Keratinocyte (primary cell): ENCODE measurements around the gene GOPC. TPM values are rescaled to one million over a fixed set of nuclear protein-coding genes. Genes with fewer than 3 reads are reported as not detected.

Experiments
- DNase-seq: peaks from one replicate; pipeline ENCODE4 v3.0.0-alpha.2; 2011; ENCODE audit warnings: low read depth, missing footprints, low spot score
- FAIRE-seq: peaks from 2 replicates; lab custom pipeline; 2011; peaks lifted over from hg19 to GRCh38; lab: Jason Lieb, UNC
- H2AFZ ChIP-seq: 2 replicates; pipeline ENCODE4 v1.6.0; 2012; ENCODE audit warnings: low read length, control low read depth, inconsistent platforms; ENCODE audit not compliant: control insufficient read depth
- H3K27ac ChIP-seq: 2 replicates; pipeline ENCODE4 v1.5.1; 2011; ENCODE audit warnings: low read length; ENCODE audit not compliant: control insufficient read depth, insufficient read depth
- H3K27me3 ChIP-seq: 3 replicates; pipeline ENCODE4 v1.6.0; 2011; ENCODE audit warnings: low read length; ENCODE audit not compliant: control insufficient read depth, insufficient read depth; ENCODE audit errors: extremely low read depth
- H3K36me3 ChIP-seq, 2 experiments: 2 replicates in 1 of 2; 3 replicates in 1 of 2; pipeline ENCODE4 v1.5.1; 2011; ENCODE audit warnings: low read length in 2 of 2, mild to moderate bottlenecking in 1 of 2; ENCODE audit not compliant: control insufficient read depth in 2 of 2, insufficient read depth in 2 of 2; ENCODE audit errors: extremely low read depth in 1 of 2
- H3K4me1 ChIP-seq: 3 replicates; pipeline ENCODE4 v1.5.1; 2011; ENCODE audit warnings: low read length; ENCODE audit not compliant: control insufficient read depth, insufficient read depth; ENCODE audit errors: extremely low read depth
- H3K4me2 ChIP-seq: 3 replicates; pipeline ENCODE4 v1.6.0; 2011; ENCODE audit warnings: low read depth, low read length; ENCODE audit not compliant: control insufficient read depth, insufficient read depth; ENCODE audit errors: extremely low read depth
- H3K4me3 ChIP-seq, 3 experiments: fragments of 200-600 bp in 1 of 3; sonication (generic) in 1 of 3; 2 replicates in 2 of 3; 3 replicates in 1 of 3; pipeline ENCODE4 v1.5.1; 2011 to 2016; ENCODE audit warnings: low read length in 3 of 3, mild to moderate bottlenecking in 3 of 3, control low read depth in 2 of 3, inconsistent platforms in 1 of 3, low read depth in 1 of 3, mixed read lengths in 1 of 3, mixed run types in 1 of 3, moderate library complexity in 1 of 3; ENCODE audit not compliant: control insufficient read depth in 2 of 3, insufficient read depth in 2 of 3; ENCODE audit errors: extremely low read depth in 1 of 3
- H3K79me2 ChIP-seq: 2 replicates; pipeline ENCODE4 v1.6.0; 2012; ENCODE audit warnings: low read length; ENCODE audit not compliant: control insufficient read depth, insufficient read depth
- H3K9ac ChIP-seq: 3 replicates; pipeline ENCODE4 v1.6.0; 2011; ENCODE audit warnings: low read length; ENCODE audit not compliant: control insufficient read depth, insufficient read depth; ENCODE audit errors: extremely low read depth
- H3K9me1 ChIP-seq: 3 replicates; pipeline ENCODE4 v1.6.0; 2011; ENCODE audit warnings: low read length; ENCODE audit not compliant: control insufficient read depth, insufficient read depth; ENCODE audit errors: extremely low read depth
- H3K9me3 ChIP-seq: 2 replicates; pipeline ENCODE4 v1.5.1; 2012; ENCODE audit warnings: low read depth, low read length; ENCODE audit not compliant: control insufficient read depth
- H4K20me1 ChIP-seq: 3 replicates; pipeline ENCODE4 v1.6.0; 2011; ENCODE audit warnings: low read length; ENCODE audit not compliant: control insufficient read depth, insufficient read depth; ENCODE audit errors: extremely low read depth
- CTCF ChIP-seq, 3 experiments: IDR thresholded peaks in 1 of 3; conservative IDR thresholded peaks in 1 of 3; optimal IDR thresholded peaks in 1 of 3; 2 replicates in 2 of 3; 3 replicates in 1 of 3; pipeline versions ENCODE3 to v1.5.1; 2011; ENCODE audit warnings: low read length in 3 of 3, mild to moderate bottlenecking in 3 of 3, moderate library complexity in 2 of 3, control low read depth in 1 of 3, inconsistent platforms in 1 of 3; ENCODE audit not compliant: insufficient read depth in 2 of 3; ENCODE audit errors: extremely low read depth in 1 of 3
- EZH2 ChIP-seq: IDR thresholded peaks from one replicate; pipeline ENCODE4 v1.6.1; 2012; ENCODE audit warnings: inconsistent platforms, mild to moderate bottlenecking, low read length, moderate library complexity
- dilution Hi-C: fragments of 300-500 bp; cut with MboI; formaldehyde crosslinking; loops from one replicate; pipeline ENCODE4 v1.7.0; 2020; ENCODE audit warnings: low sequenced_read_pairs; ENCODE audit not compliant: extremely low pct_ligation_motif_present
- polyA plus RNA-seq, 5 experiments: library from polyadenylated mRNA; depleted of rRNA in 3 of 5; stranded (reverse) in 3 of 5; stranded (forward) in 1 of 5; unstranded in 1 of 5; fragments of >200 nt; gene quantifications; 1 replicate in 1 of 5; 2 replicates in 3 of 5; 3 replicates in 1 of 5; pipeline versions ENCODE4 v1.2.1 to v1.2.3, GENCODE V29; 2011 to 2012; ENCODE audit warnings: missing spikeins in 2 of 5, low read depth in 1 of 5, low replicate concordance in 1 of 5

Gene GOPC
- polyA plus RNA-seq, 1 donor (not counting 4 experiments of a cell fraction or from before 2014, with no cell fraction given), result 33.9 TPM

- Histone ChIP-seq H3K36me3 (peaks cover 3 to 5% of the 10 kb centered on the region in 2 experiments), H3K27me3 (no peaks in the 10 kb centered on the region), H3K9me1 (no peaks in the 10 kb centered on the region), H3K27ac (no peak overlapping the region), H3K9ac (no peak overlapping the region), H2AFZ (no peak overlapping the region), H3K4me1 (no peaks in the 10 kb centered on the region), H4K20me1 (no peaks in the 10 kb centered on the region), H3K79me2 (peaks cover 59% of the 10 kb centered on the region), H3K4me3 (no peak overlapping the region), H3K9me3 (no peaks in the 10 kb centered on the region), H3K4me2 (no peak overlapping the region)
- FAIRE-seq (no peak), DNase-seq (no peak)
- dilution Hi-C loops, result no loop called here
- TF ChIP-seq EZH2 (no peak), CTCF (optimal IDR thresholded peaks at IDR 0.05 in 1 of 3, IDR thresholded peaks at IDR 0.05 in 1 of 3, conservative IDR thresholded peaks at IDR 0.05 in 1 of 3; ENCODE audit: extremely low read depth in 1 of 3, insufficient read depth in 2 of 3, low read length in 3 of 3) (no peak)
Measured at GRCh38 chr6:117590447-117590846, 11.9 kb downstream of the GOPC start.

- no peak for DNase-seq
- Histone ChIP-seq H3K9me3 (no peaks in the 10 kb centered on the region), H3K9ac (no peak overlapping the region), H3K27ac (no peak overlapping the region), H2AFZ (no peak overlapping the region), H3K4me3 (no peak overlapping the region), H4K20me1 (no peaks in the 10 kb centered on the region), H3K36me3 (peaks cover 9% of the 10 kb centered on the region in 2 experiments), H3K79me2 (peaks cover 53% of the 10 kb centered on the region), H3K4me2 (no peak overlapping the region), H3K27me3 (no peaks in the 10 kb centered on the region), H3K4me1 (no peaks in the 10 kb centered on the region), H3K9me1 (no peaks in the 10 kb centered on the region)
- dilution Hi-C loops, result no loop called here
- FAIRE-seq, result no peak
- TF ChIP-seq EZH2, result no peak
- no peak for TF ChIP-seq CTCF (optimal IDR thresholded peaks at IDR 0.05 in 1 of 3, IDR thresholded peaks at IDR 0.05 in 1 of 3, conservative IDR thresholded peaks at IDR 0.05 in 1 of 3; ENCODE audit: extremely low read depth in 1 of 3, insufficient read depth in 2 of 3, low read length in 3 of 3)
Measured at GRCh38 chr6:117585647-117586046, 16.7 kb downstream of the GOPC start.
